NCI-H1092 treated with DMSO at 0.1 percent for 48 hours (cell line): ENCODE data around the gene RFXANK.
A peak's percentile ranks its signal among the peaks of the same experiment; 100 is the strongest.
"Not testable (repeated sequence)": the region's sequence is repeated elsewhere in the genome, so short reads cannot be mapped to it uniquely, and the experiment has no call there.

Experiments used
- DNase-seq: peaks from one replicate; lab custom pipeline; 2025; lab: John Stamatoyannopoulos, UW

Gene RFXANK

GRCh38 chr19:19192078-19192882 is at the start of gene RFXANK, which contains the start of gene BORCS8:
Gene RFXANK, plus strand, starts transcription at chr19:19192258. Its CDS starts 1,689 bp downstream, at chr19:19193947.
Gene BORCS8, minus strand, starts transcription at chr19:19192152. Its CDS starts 35 bp downstream, at chr19:19192117.
- DNase-seq: peak; percentile 97

DNA sequence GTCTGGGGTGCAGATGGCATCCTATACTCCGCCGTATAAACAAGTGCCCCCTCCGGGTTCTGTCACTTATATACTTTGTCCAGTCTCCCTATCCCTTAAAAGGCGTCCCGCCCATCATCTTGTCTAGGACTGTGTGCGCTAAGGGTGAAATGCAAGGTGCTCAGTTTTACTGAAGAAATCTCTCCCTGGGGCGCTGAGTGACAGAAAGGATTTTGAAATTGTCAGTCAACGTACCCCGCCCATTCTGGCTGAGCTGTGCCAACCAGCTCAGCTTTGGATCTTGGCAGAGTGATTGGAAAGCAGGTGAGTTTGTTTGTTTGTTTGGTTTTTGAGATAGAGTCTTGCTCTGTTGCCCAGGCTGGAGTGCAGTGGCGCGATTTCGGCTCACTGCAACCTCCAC is 49.7 kb upstream of the RFXANK start:
- DNase-seq: no peak

DNA sequence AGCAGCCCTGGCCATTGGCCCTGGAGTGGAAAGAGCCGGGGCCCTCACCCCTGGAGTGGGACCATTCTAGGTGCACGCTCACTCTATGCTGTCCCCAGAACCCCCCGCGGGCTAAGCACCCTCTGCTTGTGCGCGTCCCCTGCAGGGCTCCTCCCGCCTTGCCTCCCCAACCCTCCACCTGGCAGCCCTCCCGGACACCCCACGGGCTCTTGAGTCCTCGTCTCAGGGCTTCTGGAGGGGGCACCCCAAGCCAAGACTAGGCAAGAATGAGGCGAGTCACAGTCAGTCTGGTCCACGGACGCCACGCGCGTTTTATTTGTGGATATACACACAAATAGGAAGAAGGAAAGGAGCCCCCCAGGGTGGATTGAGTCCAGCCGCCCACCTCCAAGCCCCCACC is 46.8 kb upstream of the RFXANK start:
- DNase-seq: no peak

GRCh38 chr19:19145684-19146608 is 46.1 kb upstream of the RFXANK start:
- peak; percentile 47 for DNase-seq

GRCh38 chr19:19146865-19147264 is 45.2 kb upstream of the RFXANK start:
- DNase-seq: no peak

DNA sequence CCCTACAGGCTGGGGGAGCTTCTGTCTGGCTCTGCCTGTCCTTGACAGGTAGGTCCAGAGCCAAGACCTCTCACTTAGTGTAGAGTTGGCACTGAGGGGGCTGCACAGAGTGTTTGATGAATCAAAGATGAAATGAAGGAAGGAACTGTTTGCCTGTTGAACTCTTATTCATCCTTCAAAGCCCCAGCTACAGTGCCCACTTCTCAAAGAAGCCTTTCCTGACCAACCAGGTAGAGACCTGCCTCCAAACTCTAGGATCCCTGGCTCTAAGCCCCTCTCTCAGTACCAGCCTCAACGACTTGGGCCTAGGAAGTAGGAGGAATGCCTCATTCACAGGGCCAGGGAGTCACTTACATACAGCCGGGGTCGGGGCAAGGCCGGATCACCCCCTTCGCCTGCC is 44.7 kb upstream of the RFXANK start:
- DNase-seq: no peak

DNA sequence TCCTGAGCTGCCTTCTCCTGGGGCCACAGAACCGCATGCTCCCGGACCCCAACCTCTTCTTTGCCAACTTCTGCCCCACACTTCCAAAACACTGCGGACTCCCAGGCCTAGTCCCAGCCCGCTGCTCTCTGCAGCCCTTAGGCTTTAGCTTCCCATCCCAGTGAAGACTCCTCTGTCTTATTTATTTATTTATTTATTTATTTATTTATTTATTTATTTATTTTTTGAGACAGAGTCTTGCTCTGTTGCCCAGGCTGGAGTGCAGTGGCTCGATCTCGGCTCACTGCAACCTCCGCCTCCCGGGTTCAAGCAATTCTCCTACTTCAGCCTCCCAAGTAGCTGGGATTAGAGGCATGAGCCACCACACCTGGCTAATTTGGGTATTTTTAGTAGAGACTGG is 43.6 kb upstream of the RFXANK start:
- not testable (repeated sequence) for DNase-seq

- DNase-seq: no peak
Observed at GRCh38 chr19:19149435-19149834, 42.6 kb upstream of the RFXANK start.

- DNase-seq: no peak
Observed at GRCh38 chr19:19151418-19151817, 40.6 kb upstream of the RFXANK start.

DNA sequence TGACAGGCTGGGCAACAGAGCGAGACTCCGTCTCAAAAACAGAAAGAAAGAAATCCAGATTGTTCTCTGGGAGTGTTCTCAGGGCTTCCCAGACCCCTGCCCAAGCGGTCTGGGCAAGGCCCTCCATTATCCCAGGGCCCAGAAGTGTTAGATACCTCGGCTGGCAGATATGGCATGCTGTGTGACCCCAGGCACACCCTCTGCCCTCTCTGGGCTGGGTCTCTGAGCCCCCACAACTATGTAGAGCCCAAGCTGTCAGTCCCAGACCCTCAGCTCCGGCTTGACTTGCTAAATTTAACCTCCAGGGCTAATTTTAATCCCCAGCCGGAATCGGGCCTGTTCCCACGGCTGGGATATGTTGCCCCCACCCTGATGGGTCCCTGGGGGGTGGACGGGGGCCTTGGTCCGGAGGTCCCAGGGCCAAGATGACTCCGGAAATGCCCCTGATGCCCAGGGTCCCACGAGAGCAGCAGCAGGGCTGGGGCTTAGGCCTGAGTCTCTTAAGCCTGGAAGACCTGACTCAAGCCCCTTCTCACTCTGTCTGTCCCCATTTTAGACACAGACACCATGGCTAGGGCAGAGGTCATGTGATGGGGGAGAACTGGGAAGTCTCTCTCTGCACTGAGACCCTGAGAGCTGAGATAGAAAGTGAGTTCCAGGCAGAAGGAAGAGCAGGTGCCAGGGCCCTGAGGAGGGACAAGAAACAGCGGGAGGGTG is 39.2 kb upstream of the RFXANK start:
- DNase-seq: no peak

DNA sequence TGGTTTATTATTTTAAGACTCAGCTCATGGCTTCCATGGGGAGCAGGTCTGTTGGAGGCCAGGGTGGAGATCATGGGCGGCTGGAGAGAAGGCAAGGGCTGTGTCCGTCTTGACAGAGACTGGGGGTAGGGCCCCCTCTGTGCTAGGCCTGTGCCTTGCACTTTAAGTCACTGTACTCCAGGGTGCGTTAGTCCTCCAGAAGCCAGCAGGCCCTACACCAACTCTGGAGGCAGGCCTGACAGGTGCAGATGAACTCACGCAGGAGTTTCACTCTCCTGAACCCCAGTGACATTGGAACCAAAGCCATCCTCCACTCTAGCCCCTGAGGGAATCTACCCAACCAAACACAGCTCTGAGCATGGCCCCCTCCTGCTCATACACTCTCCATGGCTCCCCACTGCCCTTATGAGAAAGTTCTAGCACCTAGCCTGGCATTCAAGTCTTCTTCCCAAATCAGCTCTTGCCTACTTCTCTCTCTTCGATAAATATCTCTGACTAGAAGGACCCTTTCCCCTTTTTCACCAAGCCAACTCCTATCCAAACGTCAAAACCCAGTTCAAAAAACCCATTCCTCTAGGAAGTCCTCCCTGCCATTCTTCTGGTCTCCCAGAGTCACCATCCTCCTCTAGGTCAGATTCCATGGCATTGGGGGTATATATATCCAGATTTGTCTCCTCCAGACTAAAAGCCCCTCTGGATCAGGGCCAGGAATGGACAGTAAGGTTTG is 37.1 kb upstream of the RFXANK start:
- no peak for DNase-seq

DNA sequence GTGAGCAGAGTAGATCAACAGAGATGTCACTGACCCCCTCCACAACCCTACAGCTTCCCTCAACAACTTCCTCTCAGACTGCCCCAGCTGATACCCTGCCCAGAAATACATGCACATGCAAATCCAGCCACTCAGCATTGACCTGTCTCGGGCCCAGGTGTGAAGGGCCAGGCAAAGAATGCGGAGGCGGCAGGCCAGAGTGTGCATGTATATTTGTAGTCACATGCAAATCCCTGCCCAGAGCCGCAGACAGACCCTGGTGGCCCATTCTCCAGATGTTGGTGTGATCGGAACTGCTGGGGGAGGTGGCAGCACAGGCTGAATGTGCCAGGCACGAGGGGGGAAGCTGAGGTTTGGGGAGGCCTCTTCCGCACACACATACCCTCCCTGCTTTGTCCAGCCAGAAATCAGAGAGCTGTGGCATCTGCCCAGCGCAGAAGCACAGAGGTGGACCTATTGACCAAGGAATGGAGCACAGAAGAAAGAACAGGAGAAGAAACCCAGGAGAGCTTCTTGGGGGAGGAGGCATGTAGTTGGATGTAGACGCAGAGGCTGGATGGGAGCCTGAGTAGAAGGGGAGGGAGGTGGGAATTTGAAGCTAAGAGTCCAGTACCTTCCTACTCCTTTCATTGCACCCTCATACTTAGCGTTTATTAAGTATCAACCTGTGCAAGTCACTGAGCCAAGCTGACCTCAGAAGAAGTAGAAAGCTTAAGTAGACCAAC is 36.4 kb upstream of the RFXANK start:
- no peak for DNase-seq

GRCh38 chr19:19157808-19158207 is 34.2 kb upstream of the RFXANK start:
- DNase-seq: no peak

GRCh38 chr19:19159534-19159933 is 32.5 kb upstream of the RFXANK start:
- DNase-seq: no peak

- no peak for DNase-seq
Observed at GRCh38 chr19:19160461-19161035, 31.5 kb upstream of the RFXANK start.

DNA sequence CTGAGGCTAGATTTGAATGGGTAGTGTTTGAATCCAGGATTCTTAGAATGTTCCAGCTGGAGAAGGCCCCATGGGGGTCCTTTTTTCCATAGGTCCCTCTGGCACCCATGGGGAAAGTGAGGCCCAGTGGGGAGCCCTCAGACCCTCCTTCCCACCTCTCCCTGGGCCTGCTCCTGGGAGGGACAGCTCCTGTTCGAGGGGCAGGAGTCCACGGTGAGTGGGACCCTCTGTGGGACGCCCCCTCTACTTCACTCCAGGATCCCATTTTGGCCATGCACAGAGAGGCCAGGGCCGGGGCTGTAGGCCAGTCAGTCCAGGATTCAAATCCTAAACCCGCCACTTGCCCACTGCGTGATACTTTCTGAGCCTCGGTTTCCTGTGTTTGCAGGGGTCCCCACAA is 29.6 kb upstream of the RFXANK start:
- DNase-seq: no peak

- DNase-seq: no peak
Observed at GRCh38 chr19:19165396-19165795, 26.7 kb upstream of the RFXANK start.

- no peak for DNase-seq
Observed at GRCh38 chr19:19167612-19168011, 24.4 kb upstream of the RFXANK start.

DNA sequence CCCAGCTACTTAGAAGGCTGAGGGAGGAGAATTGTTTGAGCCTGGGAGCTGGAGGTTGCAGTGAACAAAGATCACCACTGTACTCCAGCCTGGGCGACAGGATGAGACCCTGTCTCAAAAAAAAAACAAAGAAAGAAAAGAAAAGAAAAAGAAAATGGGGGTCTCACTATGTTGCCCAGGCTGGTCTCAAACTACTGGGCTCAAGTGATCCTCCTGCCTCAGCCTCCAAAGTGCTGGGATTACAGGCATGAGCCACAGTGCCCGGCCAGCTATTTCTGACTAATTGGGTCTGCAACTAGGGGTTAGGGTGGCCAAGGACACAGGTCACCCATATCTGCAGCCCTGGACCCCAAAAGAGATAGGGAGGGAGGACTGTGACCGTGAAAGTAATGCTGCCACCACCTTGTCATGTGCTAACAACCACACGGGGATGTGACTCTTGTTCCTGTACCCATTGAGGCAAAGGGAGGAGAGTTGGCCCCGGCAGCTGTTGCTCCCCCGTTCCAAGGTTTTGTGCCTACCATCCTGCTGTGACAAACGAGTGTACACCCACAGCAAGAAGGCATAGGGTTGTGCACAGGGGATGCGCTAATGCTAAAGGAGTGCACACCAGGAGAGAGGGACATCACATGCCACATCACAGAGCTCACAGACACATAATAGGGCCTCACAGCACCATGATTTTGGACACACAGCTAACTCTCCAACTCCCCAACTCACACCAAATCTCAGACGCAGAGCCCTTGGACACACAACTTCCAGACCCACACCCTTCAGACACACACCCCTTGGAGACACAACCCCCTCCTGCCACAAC is 22.6 kb upstream of the RFXANK start:
- no peak for DNase-seq
